ENCODE measurements around the gene CHCHD6. TPM values are rescaled to one million over a fixed set of nuclear protein-coding genes. Genes with fewer than 3 reads are reported as not detected.

Gene CHCHD6
- total RNA-seq, 1 donor = 10.9 TPM

DNA sequence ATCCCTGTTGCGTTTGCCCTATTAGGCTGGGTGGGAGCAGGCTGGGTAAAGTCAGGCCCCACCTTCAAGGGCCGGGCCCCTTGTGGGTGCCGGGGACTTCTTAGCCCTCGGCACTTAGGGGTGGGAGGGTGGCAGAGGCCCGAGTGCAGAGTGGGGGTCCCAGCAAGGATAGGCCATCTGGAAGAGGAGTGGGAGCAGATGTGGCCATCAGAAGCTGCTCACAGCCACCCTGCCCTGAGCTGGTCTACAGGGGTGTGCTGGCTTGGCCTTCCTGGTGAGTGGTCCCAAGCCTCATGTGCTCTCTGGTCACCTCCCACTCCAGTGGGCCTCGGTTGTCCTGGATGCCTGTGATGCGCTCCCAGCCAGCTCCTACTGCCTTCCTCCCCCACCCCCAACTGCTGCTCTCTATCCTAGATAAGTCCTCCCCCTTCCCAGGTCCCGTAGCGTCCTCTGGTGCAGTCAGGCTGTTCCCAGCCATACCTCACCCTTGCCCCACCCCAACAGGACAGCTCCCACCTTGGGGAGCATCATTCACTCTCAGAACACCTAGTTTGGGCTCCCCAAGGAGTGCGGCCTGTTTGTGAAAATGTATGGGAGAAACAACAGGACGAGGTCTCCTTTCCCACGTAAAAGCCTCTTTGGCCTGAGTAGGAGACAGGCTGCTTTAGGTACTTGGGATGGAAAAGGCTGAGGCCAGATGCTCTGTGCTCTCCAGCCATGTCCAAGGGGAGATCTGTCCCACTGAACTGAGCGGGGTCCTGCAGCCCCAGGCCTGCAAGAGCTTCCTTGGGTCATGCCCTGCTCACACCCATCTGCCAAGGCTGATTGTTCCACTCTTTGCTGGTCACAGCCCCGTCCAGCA, 254.0 kb downstream of the CHCHD6 start:
- H3K79me2 ChIP-seq (ENCODE audit: insufficient read depth, low read length) = no peaks in the 10 kb centered on the region
- no peak overlapping the region for H2AFZ ChIP-seq (ENCODE audit: low read length)
- H3K27ac ChIP-seq (ENCODE audit: low read depth, low read length) = no peak overlapping the region
- peaks cover 20% of the 10 kb centered on the region for H3K4me1 ChIP-seq (ENCODE audit: insufficient read depth, low read length)
- no peak overlapping the region for H3K4me2 ChIP-seq (ENCODE audit: insufficient read depth, low read length)
- H4K20me1 ChIP-seq (ENCODE audit: insufficient read depth, low read length) = no peaks in the 10 kb centered on the region
- H3K36me3 ChIP-seq (ENCODE audit: insufficient read depth, low read length) = no peaks in the 10 kb centered on the region
- H3K27me3 ChIP-seq (ENCODE audit: insufficient read depth, low read length) = no peaks in the 10 kb centered on the region
- TF ChIP-seq CTCF (IDR thresholded peaks at IDR 0.05; ENCODE audit: extremely low read depth, low read depth, low read length) = no peak
- DNase-seq (ENCODE audit: insufficient read length, low spot score, missing footprints) = peak; percentile 74
- H3K4me3 ChIP-seq (ENCODE audit: insufficient read depth, low read length) = no peak overlapping the region
- no peaks in the 10 kb centered on the region for H3K9me3 ChIP-seq (ENCODE audit: low read depth, low read length)

GRCh38 chr3:126958638-126959085, 254.6 kb downstream of the CHCHD6 start:
- no peaks in the 10 kb centered on the region for H3K36me3 ChIP-seq (ENCODE audit: insufficient read depth, low read length)
- H3K27ac ChIP-seq (ENCODE audit: low read depth, low read length) = no peak overlapping the region
- TF ChIP-seq CTCF (IDR thresholded peaks at IDR 0.05; ENCODE audit: extremely low read depth, low read depth, low read length) = no peak
- DNase-seq (ENCODE audit: insufficient read length, low spot score, missing footprints) = peak; percentile 54
- no peaks in the 10 kb centered on the region for H3K79me2 ChIP-seq (ENCODE audit: insufficient read depth, low read length)
- H3K4me2 ChIP-seq (ENCODE audit: insufficient read depth, low read length) = no peak overlapping the region
- no peaks in the 10 kb centered on the region for H3K27me3 ChIP-seq (ENCODE audit: insufficient read depth, low read length)
- no peaks in the 10 kb centered on the region for H3K9me3 ChIP-seq (ENCODE audit: low read depth, low read length)
- H2AFZ ChIP-seq (ENCODE audit: low read length) = no peak overlapping the region
- peaks cover 20% of the 10 kb centered on the region for H3K4me1 ChIP-seq (ENCODE audit: insufficient read depth, low read length)
- H4K20me1 ChIP-seq (ENCODE audit: insufficient read depth, low read length) = no peaks in the 10 kb centered on the region
- no peak overlapping the region for H3K4me3 ChIP-seq (ENCODE audit: insufficient read depth, low read length)

- Histone ChIP-seq H3K27ac (ENCODE audit: low read depth, low read length) (no peak overlapping the region), H3K79me2 (ENCODE audit: insufficient read depth, low read length) (no peaks in the 10 kb centered on the region)
- DNase-seq (ENCODE audit: insufficient read length, low spot score, missing footprints) = peak; percentile 76
These were observed 255.3 kb downstream of the CHCHD6 start for GRCh38 chr3:126959136-126959920.

More at GRCh38 chr3:126959136-126959920, 255.3 kb downstream of the CHCHD6 start:
- H3K4me2 ChIP-seq (ENCODE audit: insufficient read depth, low read length) = no peak overlapping the region
- H3K9me3 ChIP-seq (ENCODE audit: low read depth, low read length) = no peaks in the 10 kb centered on the region
- peaks cover 20% of the 10 kb centered on the region for H3K4me1 ChIP-seq (ENCODE audit: insufficient read depth, low read length)
- H3K4me3 ChIP-seq (ENCODE audit: insufficient read depth, low read length) = no peak overlapping the region
- no peaks in the 10 kb centered on the region for H3K36me3 ChIP-seq (ENCODE audit: insufficient read depth, low read length)
- no peak overlapping the region for H2AFZ ChIP-seq (ENCODE audit: low read length)
- no peaks in the 10 kb centered on the region for H4K20me1 ChIP-seq (ENCODE audit: insufficient read depth, low read length)
- no peaks in the 10 kb centered on the region for H3K27me3 ChIP-seq (ENCODE audit: insufficient read depth, low read length)
- no peak for TF ChIP-seq CTCF (IDR thresholded peaks at IDR 0.05; ENCODE audit: extremely low read depth, low read depth, low read length)
